HEK293 (cell line): ENCODE results near the gene HMGB2.

Experiments used
- GLIS2 ChIP-seq: fragments of 450-650 bp; formaldehyde crosslinking; IDR thresholded peaks from 2 replicates; pipeline ENCODE4 v1.5.1; 2016; ENCODE audit warnings: missing biosample characterization, missing genetic modification characterization
- HOXA7 ChIP-seq: sonication (generic); formaldehyde crosslinking; IDR thresholded peaks from 2 replicates; pipeline ENCODE4 v1.8.1; 2022; ENCODE audit warnings: missing genetic modification reagents, borderline replicate concordance
- KLF1 ChIP-seq: fragments of 450-650 bp; formaldehyde crosslinking; IDR thresholded peaks from 2 replicates; pipeline ENCODE4 v1.5.1; 2016; ENCODE audit warnings: missing biosample characterization, missing genetic modification characterization
- OVOL3 ChIP-seq: fragments of 450-650 bp; formaldehyde crosslinking; IDR thresholded peaks from 2 replicates; pipeline ENCODE4 v1.5.1; 2016; ENCODE audit warnings: missing biosample characterization, missing genetic modification characterization
- SCRT2 ChIP-seq: fragments of 450-650 bp; formaldehyde crosslinking; IDR thresholded peaks from 2 replicates; pipeline ENCODE4 v1.5.1; 2016; ENCODE audit warnings: missing biosample characterization, missing genetic modification characterization
- SP7 ChIP-seq: fragments of 450-650 bp; formaldehyde crosslinking; IDR thresholded peaks from 2 replicates; pipeline ENCODE4 v1.5.1; 2016; ENCODE audit warnings: missing biosample characterization, missing genetic modification characterization
- YY2 ChIP-seq: fragments of 450-650 bp; formaldehyde crosslinking; IDR thresholded peaks from 2 replicates; pipeline ENCODE4 v1.5.1; 2016; ENCODE audit warnings: missing biosample characterization, missing genetic modification characterization
- ZFP37 ChIP-seq: fragments of 450-650 bp; formaldehyde crosslinking; IDR thresholded peaks from 2 replicates; pipeline ENCODE4 v1.5.1; 2016; ENCODE audit warnings: missing biosample characterization, missing genetic modification characterization
- ZIC2 ChIP-seq: fragments of 450-650 bp; formaldehyde crosslinking; IDR thresholded peaks from 2 replicates; pipeline ENCODE4 v1.5.1; 2016; ENCODE audit warnings: missing biosample characterization, missing genetic modification characterization
- ZNF394 ChIP-seq: fragments of 450-650 bp; formaldehyde crosslinking; IDR thresholded peaks from 2 replicates; pipeline ENCODE4 v1.5.1; 2016; ENCODE audit warnings: missing biosample characterization, missing genetic modification characterization, mild to moderate bottlenecking, moderate library complexity, borderline replicate concordance
- ZNF426 ChIP-seq: fragments of 450-650 bp; formaldehyde crosslinking; IDR thresholded peaks from 2 replicates; pipeline ENCODE4 v1.5.1; 2017; ENCODE audit warnings: missing biosample characterization, missing genetic modification characterization, mild to moderate bottlenecking, inconsistent platforms, moderate library complexity
- ZNF473 ChIP-seq: fragments of 450-650 bp; formaldehyde crosslinking; IDR thresholded peaks from 2 replicates; pipeline ENCODE4 v1.5.1; 2017; ENCODE audit warnings: missing biosample characterization, missing genetic modification characterization
- ZNF510 ChIP-seq: fragments of 450-650 bp; formaldehyde crosslinking; IDR thresholded peaks from 2 replicates; pipeline ENCODE4 v1.5.1; 2018; ENCODE audit warnings: mild to moderate bottlenecking, missing genetic modification characterization, missing biosample characterization; ENCODE audit not compliant: insufficient replicate concordance
- ZNF530 ChIP-seq: fragments of 450-650 bp; formaldehyde crosslinking; IDR thresholded peaks from 2 replicates; pipeline ENCODE4 v1.5.1; 2016; ENCODE audit warnings: low read depth, missing biosample characterization, missing genetic modification characterization
- ZNF76 ChIP-seq: fragments of 450-650 bp; formaldehyde crosslinking; IDR thresholded peaks from 2 replicates; pipeline ENCODE4; 2016; ENCODE audit warnings: low read depth, missing biosample characterization, missing genetic modification characterization, borderline replicate concordance
- ZNF791 ChIP-seq: fragments of 450-650 bp; formaldehyde crosslinking; IDR thresholded peaks from 2 replicates; pipeline ENCODE4 v1.5.1; 2016; ENCODE audit warnings: missing biosample characterization, missing genetic modification characterization
- ZNF843 ChIP-seq: fragments of 450-650 bp; formaldehyde crosslinking; IDR thresholded peaks from 2 replicates; pipeline ENCODE4 v1.5.1; 2016; ENCODE audit warnings: missing biosample characterization, missing genetic modification characterization
- TF ChIP-seq, protein P1 (sequence below): fragments of 450-650 bp; formaldehyde crosslinking; optimal IDR thresholded peaks from 2 replicates; pipeline ENCODE3; 2016; ENCODE audit warnings: missing biosample characterization, mild to moderate bottlenecking, missing genetic modification characterization
- TF ChIP-seq, protein P2 (sequence below): fragments of 450-650 bp; formaldehyde crosslinking; IDR thresholded peaks from 2 replicates; pipeline ENCODE4 v1.5.1; 2017; ENCODE audit warnings: missing biosample characterization, mild to moderate bottlenecking, missing genetic modification characterization, moderate library complexity
- TF ChIP-seq, protein P3 (sequence below): fragments of 450-650 bp; formaldehyde crosslinking; IDR thresholded peaks from 2 replicates; pipeline ENCODE4 v1.5.1; 2017; ENCODE audit warnings: missing biosample characterization, missing genetic modification characterization
- TF ChIP-seq, protein P4 (sequence below): fragments of 450-650 bp; formaldehyde crosslinking; IDR thresholded peaks from 2 replicates; pipeline ENCODE4 v1.5.1; 2016; ENCODE audit warnings: missing biosample characterization, missing genetic modification characterization
- TF ChIP-seq, protein P5 (sequence below): fragments of 450-650 bp; formaldehyde crosslinking; IDR thresholded peaks from 2 replicates; pipeline ENCODE4 v1.5.1; 2016; ENCODE audit warnings: missing biosample characterization, missing genetic modification characterization, low read depth
- TF ChIP-seq, protein P6 (sequence below): fragments of 450-650 bp; formaldehyde crosslinking; IDR thresholded peaks from 2 replicates; pipeline ENCODE4 v1.5.1; 2016; ENCODE audit warnings: missing biosample characterization, missing genetic modification characterization
- TF ChIP-seq, protein P7 (sequence below): fragments of 450-650 bp; formaldehyde crosslinking; IDR thresholded peaks from 2 replicates; pipeline ENCODE4 v1.5.1; 2016; ENCODE audit warnings: missing biosample characterization, missing genetic modification characterization, borderline replicate concordance

The HMGB2 gene

DNA sequence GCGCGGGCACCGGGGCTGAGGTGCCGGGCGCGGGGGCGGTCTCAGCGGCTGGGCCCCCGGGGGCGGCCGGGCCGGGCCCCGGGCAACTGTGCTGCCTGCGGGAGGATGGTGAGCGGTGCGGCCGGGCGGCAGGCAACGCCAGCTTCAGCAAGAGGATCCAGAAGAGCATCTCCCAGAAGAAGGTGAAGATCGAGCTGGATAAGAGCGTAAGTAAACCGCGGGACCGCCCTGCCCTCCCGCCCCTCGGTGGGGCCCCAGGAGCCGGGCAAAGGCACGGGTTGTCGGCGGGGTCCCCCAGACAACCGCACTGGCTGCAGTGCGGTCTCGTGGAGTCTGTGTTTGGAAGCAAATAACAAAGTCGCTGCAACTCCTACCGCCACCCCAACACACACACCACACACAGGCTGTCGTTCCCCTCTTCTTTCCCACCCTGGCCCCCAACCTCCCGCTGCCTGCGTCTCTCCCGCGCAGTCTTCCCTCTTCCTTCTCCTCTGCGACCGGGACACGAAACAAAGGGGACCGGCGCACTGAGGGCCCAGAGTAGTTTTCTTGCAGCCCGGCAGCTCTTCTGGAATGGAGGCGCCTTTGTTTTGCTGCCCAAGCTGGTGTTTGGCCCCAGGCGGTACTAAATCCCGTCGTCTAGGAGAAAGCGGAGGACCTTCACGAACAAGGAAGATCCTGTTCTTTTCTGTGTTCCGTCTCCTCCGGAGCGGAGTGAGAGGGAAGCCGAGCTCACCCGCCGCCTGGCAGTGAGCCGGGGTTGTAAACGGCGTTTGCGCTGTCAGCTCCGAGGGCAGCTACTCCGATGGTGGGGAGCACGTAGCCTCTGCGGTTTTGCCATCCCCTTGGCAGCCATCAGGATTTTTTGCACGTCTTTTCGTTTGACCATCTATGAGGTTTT, 37.4 kb upstream of the HMGB2 start (continued):
- TF ChIP-seq, protein P1, sequence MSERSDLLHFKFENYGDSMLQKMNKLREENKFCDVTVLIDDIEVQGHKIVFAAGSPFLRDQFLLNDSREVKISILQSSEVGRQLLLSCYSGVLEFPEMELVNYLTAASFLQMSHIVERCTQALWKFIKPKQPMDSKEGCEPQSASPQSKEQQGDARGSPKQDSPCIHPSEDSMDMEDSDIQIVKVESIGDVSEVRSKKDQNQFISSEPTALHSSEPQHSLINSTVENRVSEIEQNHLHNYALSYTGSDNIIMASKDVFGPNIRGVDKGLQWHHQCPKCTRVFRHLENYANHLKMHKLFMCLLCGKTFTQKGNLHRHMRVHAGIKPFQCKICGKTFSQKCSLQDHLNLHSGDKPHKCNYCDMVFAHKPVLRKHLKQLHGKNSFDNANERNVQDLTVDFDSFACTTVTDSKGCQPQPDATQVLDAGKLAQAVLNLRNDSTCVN (tag by site-specific recombination) = no peak
- TF ChIP-seq ZNF426 (no peak), ZNF394 (peak; percentile 92; the same call in 1 of the 2 replicates), HOXA7 (no peak), SCRT2 (tag by site-specific recombination) (no peak), ZFP37 (tag by site-specific recombination) (0 out of 2 replicates have a peak, but pooled peaks have one; percentile 66), KLF1 (tag by site-specific recombination) (no peak), ZNF76 (tag by site-specific recombination) (no peak), OVOL3 (no peak), SP7 (tag by site-specific recombination) (no peak), ZNF473 (tag by site-specific recombination) (no peak), ZNF510 (no peak), GLIS2 (peak; percentile 65), ZNF791 (tag by site-specific recombination) (no peak), ZIC2 (tag by site-specific recombination) (no peak), ZNF843 (tag by site-specific recombination) (no peak), ZNF530 (no peak), YY2 (tag by site-specific recombination) (no peak)
- TF ChIP-seq, protein P2, sequence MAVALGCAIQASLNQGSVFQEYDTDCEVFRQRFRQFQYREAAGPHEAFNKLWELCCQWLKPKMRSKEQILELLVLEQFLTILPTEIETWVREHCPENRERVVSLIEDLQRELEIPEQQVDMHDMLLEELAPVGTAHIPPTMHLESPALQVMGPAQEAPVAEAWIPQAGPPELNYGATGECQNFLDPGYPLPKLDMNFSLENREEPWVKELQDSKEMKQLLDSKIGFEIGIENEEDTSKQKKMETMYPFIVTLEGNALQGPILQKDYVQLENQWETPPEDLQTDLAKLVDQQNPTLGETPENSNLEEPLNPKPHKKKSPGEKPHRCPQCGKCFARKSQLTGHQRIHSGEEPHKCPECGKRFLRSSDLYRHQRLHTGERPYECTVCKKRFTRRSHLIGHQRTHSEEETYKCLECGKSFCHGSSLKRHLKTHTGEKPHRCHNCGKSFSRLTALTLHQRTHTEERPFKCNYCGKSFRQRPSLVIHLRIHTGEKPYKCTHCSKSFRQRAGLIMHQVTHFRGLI = no peak
- TF ChIP-seq, protein P3, sequence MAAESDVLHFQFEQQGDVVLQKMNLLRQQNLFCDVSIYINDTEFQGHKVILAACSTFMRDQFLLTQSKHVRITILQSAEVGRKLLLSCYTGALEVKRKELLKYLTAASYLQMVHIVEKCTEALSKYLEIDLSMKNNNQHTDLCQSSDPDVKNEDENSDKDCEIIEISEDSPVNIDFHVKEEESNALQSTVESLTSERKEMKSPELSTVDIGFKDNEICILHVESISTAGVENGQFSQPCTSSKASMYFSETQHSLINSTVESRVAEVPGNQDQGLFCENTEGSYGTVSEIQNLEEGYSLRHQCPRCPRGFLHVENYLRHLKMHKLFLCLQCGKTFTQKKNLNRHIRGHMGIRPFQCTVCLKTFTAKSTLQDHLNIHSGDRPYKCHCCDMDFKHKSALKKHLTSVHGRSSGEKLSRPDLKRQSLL (tag by site-specific recombination) = no peak
- TF ChIP-seq, protein P4, sequence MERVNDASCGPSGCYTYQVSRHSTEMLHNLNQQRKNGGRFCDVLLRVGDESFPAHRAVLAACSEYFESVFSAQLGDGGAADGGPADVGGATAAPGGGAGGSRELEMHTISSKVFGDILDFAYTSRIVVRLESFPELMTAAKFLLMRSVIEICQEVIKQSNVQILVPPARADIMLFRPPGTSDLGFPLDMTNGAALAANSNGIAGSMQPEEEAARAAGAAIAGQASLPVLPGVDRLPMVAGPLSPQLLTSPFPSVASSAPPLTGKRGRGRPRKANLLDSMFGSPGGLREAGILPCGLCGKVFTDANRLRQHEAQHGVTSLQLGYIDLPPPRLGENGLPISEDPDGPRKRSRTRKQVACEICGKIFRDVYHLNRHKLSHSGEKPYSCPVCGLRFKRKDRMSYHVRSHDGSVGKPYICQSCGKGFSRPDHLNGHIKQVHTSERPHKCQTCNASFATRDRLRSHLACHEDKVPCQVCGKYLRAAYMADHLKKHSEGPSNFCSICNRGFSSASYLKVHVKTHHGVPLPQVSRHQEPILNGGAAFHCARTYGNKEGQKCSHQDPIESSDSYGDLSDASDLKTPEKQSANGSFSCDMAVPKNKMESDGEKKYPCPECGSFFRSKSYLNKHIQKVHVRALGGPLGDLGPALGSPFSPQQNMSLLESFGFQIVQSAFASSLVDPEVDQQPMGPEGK (tag by site-specific recombination) = peak; percentile 20; the same call in 1 of the 2 replicates
- TF ChIP-seq, protein P5, sequence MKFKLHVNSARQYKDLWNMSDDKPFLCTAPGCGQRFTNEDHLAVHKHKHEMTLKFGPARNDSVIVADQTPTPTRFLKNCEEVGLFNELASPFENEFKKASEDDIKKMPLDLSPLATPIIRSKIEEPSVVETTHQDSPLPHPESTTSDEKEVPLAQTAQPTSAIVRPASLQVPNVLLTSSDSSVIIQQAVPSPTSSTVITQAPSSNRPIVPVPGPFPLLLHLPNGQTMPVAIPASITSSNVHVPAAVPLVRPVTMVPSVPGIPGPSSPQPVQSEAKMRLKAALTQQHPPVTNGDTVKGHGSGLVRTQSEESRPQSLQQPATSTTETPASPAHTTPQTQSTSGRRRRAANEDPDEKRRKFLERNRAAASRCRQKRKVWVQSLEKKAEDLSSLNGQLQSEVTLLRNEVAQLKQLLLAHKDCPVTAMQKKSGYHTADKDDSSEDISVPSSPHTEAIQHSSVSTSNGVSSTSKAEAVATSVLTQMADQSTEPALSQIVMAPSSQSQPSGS (tag by site-specific recombination) = no peak
- TF ChIP-seq, protein P6, sequence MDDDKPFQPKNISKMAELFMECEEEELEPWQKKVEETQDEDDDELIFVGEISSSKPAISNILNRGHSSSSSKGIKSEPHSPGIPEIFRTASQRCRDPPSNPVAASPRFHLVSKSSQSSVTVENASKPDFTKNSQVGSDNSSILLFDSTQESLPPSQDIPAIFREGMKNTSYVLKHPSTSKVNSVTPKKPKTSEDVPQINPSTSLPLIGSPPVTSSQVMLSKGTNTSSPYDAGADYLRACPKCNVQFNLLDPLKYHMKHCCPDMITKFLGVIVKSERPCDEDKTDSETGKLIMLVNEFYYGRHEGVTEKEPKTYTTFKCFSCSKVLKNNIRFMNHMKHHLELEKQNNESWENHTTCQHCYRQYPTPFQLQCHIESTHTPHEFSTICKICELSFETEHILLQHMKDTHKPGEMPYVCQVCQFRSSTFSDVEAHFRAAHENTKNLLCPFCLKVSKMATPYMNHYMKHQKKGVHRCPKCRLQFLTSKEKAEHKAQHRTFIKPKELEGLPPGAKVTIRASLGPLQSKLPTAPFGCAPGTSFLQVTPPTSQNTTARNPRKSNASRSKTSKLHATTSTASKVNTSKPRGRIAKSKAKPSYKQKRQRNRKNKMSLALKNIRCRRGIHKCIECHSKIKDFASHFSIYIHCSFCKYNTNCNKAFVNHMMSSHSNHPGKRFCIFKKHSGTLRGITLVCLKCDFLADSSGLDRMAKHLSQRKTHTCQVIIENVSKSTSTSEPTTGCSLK (tag by site-specific recombination) = no peak
- TF ChIP-seq, protein P7, sequence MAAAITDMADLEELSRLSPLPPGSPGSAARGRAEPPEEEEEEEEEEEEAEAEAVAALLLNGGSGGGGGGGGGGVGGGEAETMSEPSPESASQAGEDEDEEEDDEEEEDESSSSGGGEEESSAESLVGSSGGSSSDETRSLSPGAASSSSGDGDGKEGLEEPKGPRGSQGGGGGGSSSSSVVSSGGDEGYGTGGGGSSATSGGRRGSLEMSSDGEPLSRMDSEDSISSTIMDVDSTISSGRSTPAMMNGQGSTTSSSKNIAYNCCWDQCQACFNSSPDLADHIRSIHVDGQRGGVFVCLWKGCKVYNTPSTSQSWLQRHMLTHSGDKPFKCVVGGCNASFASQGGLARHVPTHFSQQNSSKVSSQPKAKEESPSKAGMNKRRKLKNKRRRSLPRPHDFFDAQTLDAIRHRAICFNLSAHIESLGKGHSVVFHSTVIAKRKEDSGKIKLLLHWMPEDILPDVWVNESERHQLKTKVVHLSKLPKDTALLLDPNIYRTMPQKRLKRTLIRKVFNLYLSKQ (tag by site-specific recombination) = no peak
